ENCODE measurements around the gene PPP3R1. TPM values are rescaled to one million over a fixed set of nuclear protein-coding genes. Genes with fewer than 3 reads are reported as not detected.
A peak's percentile ranks its signal among the peaks of the same experiment; 100 is the strongest.

PPP3R1 gene
- total and polyA plus RNA-seq, 9 of the 15 experiments (the other 6 are each of a cell fraction or from before 2014, with no cell fraction given) = 3.7 to 70.0 (median 24.8) TPM

GRCh38 chr2:68135448-68136320, 116.6 kb downstream of the PPP3R1 start (continued):
- no peak for TF ChIP-seq ILK (tag; IDR thresholded peaks at IDR 0.05; ENCODE audit: borderline replicate concordance, low read depth)
- no peak for TF ChIP-seq ZNF407 (IDR thresholded peaks at IDR 0.05; ENCODE audit: low read depth)
- TF ChIP-seq PREB (CRISPR knock-in tag; IDR thresholded peaks at IDR 0.05) = no peak
- TF ChIP-seq ZNF639 (CRISPR knock-in tag; conservative IDR thresholded peaks at IDR 0.05 in 1 of 2, IDR thresholded peaks at IDR 0.05 in 1 of 2) = peak in 1 of 2 experiments; percentile 85; a peak in 2 of 4 replicates
- peak; percentile 95 for TF ChIP-seq CHAMP1 (IDR thresholded peaks at IDR 0.05)
- TF ChIP-seq TCF7L2 (IDR thresholded peaks at IDR 0.05; ENCODE audit: low read depth, low read length) = no peak
- peak; percentile 37; the same call in 1 of the 2 replicates for TF ChIP-seq ILF3 (IDR thresholded peaks at IDR 0.05; ENCODE audit: borderline replicate concordance)
- no peak for TF ChIP-seq ZNF699 (CRISPR knock-in tag; IDR thresholded peaks at IDR 0.05; ENCODE audit: insufficient replicate concordance)
- TF ChIP-seq ZFP91 (CRISPR knock-in tag; IDR thresholded peaks at IDR 0.05) = no peak
- TF ChIP-seq NFRKB (IDR thresholded peaks at IDR 0.05; ENCODE audit: low read depth) = no peak

Data from K562 (cell line).